Activated CD8-positive, alpha-beta memory T cell treated with anti-CD3 and anti-CD28 coated beads, Interleukin-2, amount 50 U/mL, for 24 hours (primary cell): ENCODE measurements around the gene IRS2.
"Not testable (repeated sequence)": the region's sequence is repeated elsewhere in the genome, so short reads cannot be mapped to it uniquely, and the experiment has no call there.

ENCODE experiments used
- DNase-seq: peaks from one replicate; pipeline ENCODE4 v3.0.0-alpha.2; 2020; ENCODE audit errors: extremely low read depth

Gene IRS2

DNA sequence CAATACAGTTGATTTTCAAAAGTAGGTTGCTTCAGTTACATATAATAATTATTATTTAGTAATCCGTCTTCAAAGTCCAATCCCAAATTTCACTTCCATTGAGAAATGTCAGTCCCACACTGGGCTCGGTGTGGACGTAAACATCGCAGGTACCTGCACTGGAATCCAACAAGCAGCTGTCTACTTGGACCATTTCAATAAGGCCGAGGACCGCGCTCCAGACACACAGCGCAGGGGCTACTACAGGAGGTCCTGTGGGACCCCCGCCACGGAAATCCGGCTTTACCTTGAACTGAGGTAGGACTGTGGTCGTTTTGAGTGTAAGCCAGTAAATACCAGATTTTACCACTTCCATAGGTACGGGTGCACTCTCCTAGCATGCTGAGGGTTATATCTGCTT lies 30.8 kb downstream of the IRS2 start:
- no peak for DNase-seq

DNA sequence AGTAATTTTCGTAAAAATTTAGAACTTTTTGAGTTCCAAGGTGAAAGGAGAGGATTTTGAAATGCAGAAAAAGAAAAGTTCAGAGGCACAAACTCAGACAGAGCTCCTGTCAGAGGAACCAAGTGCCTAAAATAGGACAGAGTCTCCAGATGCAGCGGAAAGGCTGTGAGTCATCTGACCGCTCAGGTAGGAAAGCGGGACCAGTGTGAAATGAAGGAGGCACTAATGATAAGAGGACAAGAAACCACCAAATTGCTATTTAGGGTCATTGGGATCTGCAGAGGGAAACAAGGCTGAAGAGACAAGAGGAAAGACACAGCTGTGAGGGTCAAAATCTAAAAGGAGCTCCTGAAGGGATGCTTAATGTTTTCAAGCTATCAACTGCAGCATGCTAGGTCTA lies 34.9 kb downstream of the IRS2 start:
- DNase-seq = no peak

DNA sequence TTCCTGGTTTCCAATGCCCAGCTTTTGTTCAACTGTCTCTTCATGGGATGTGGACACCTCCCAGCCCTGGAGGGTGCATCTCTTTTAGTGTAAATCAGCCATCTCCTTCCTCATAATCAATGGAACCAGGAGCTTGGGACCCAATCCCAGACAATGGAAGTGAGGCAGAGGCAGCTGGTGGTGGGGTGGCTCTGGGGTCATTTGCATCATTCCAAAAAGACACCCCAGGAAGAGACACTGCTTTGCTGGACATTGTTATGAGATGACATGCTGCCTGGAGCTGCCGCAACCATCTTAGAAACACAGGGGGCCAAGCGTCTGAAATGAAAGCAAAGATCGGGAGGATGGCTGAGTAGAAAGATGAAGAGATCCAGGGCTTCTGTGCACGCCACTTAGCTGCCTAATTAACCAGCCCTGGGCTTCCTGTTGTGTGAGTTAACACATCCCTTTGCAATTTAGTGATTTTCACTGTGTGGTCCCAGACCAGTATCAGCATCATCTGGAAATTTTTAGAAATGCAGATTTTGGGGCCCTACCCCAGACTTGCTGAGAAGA lies 36.1 kb downstream of the IRS2 start:
- DNase-seq = no peak

DNA sequence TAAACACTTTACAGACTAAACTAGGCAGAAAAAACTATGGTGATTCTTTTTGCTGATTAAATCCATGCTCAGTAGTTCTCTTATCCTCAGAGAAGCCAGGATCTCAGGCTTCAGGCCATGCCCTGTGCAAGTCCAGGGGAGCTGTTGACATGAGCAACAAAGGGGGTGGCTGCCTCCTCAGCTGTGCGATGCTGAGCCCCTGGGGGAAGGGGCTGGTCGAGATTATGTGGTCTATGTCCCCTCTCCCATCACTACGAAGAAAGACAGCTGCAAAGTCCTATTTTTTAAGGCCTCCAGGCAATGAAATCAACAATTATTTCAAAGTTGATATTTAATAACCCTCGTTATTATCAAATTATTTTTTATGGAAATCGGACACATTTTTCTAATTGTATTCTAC lies 37.0 kb downstream of the IRS2 start:
- no peak for DNase-seq

DNA sequence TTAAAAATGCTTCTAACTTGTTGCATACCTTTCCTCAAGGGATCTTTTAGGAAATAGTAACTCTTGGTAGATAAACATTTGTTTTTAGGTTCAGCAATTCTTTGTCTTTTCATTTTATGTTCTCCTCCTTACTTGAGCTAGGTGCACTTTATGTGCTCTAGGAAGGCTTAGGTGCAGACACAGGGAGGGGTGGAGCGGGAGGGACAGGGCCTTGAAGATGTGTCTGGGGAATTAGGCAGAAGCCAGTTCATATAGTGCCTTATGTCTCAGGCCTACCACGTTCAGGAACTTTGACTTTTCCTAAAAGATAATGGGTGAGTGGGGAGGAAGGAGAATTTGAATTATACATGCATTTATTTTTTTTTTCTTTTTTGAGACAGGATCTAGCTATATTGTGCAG lies 37.7 kb downstream of the IRS2 start:
- no peak for DNase-seq

DNA sequence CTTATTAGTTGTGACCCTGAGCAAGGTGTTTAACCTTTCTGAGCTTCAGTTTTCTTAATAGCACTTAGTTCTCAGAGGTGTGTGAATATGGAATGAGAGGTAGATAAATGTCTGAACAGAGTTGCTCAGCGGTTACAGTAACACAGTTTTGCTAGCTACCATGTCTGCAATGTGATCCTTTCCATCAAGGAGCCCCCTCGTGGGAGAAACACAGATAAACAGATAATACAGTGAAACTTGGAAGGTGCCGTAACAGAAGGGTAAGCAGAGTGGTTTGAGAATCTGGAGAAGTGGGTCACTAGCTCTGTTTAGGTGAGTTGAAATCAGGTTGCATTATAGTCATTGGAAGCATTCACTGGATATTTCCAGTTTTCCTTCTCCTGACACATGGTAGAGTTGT lies 38.9 kb downstream of the IRS2 start:
- DNase-seq = no peak

DNA sequence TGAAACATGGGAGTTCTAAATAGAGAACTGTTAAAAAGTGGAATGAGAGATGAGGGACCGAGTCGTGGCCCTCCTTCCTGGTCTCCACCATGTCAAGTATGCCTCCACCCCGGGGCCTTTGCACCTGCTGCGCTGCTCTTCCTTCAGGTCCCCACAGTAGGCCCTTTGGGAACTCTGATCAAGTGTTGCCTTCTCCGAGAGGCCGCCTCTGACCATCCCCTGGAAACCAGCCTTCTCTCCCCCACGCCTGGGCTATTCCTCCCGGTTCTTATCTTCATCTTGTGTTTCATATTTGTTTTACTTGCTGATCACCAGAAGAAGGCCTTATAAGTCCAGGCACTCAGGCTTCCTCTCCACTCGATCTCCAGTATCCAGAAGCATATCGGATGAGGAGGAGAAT lies 40.0 kb downstream of the IRS2 start:
- DNase-seq = no peak

DNA sequence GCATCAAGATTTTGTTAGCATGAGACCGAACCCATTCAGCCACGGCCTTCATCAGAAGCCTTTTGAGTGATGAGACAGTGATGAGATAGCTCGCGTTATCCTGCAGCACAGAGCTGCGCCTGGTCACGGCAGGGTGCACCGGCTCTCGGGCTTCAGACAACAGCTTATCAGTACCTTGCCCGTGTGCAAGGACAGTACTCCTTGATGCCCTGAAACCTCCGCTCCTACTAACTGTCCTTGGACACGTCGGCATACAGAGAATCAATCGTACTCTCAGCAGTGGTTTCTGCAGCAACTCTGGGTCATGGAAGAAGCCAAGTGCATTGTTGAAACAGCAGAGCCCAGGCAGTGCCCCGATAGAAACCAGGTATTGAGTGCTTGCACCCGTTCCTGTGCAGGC lies 40.7 kb downstream of the IRS2 start:
- DNase-seq = no peak

DNA sequence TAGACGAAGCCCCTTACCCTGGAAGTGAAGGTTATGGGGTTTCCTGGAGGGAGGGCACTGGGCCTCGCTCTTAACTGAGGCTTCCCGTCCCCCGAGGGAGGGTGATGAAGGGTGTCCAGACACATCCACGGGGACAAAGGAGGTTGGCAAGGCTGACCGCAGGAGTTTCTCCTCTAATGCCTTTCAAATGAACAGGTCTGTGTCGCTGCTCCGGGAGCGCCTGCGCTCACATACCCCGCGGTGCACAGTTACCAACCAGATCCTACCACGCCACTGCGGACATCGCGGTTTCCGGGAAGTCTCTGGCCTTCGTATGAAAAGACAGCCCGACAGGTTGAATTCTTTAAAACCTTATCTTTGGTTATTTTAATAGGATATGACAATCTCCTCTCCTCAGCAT lies 41.3 kb downstream of the IRS2 start:
- no peak for DNase-seq

DNA sequence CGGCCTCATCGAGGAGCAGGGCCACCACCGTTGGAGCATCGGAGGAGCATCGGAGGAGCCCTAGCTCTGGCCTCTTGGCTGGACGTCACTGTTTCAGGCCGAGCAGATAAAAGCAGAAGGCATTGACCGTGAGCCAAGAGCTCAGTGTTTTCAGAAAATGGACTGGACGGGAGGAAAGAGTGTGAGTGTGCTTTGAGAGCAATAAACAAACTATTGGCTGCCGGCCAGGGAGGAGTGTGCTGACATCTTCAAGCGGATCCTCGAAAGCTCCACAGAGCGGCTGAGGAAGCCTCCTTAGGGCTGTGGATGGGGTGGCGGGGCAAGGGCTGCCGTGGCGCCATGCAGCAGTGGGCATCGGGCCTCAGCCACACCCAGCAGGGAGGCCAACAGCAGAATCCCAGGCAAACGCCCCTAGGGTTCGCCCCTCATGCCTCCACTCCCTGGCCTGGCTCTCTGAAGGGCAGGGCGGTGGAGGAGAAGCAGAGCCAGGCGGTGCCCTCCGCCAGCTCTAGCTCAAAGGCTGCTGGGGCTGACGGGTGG lies 41.8 kb downstream of the IRS2 start:
- no peak for DNase-seq

DNA sequence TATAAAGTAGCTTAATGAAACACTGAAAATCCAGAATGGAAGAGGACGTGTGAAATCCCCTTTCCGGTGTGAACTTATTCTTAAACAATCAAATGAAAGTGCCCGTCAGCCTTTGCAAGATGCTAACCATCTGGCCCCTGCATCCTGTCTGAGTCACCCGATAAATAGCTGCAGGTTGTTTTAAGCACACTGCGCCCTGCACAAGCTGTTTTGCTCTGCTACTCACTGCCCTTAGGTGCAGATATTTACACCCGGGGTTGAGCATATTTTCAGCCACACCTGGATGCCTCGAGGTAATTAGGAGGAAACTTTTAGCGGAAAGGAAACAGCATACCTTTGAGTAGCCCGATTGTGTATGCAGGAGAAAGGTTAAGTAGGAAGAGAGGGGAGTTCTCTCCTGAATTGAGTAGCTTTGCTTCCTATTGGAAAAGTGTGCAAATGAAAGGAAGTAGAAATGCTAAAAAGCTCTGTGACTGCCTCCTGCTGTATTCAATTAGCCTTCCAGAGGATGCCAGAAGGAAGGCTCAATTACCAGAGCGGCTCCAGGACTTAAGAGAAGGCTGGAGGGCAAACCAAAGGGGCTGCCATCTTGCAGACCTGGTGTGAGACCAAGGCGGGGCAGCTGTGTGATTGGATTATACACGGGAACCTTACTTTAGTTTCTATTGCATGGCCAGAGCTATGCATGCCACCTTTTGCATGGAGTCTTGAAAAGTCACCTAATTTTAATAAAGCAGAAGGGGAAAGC lies 42.5 kb downstream of the IRS2 start:
- no peak for DNase-seq

DNA sequence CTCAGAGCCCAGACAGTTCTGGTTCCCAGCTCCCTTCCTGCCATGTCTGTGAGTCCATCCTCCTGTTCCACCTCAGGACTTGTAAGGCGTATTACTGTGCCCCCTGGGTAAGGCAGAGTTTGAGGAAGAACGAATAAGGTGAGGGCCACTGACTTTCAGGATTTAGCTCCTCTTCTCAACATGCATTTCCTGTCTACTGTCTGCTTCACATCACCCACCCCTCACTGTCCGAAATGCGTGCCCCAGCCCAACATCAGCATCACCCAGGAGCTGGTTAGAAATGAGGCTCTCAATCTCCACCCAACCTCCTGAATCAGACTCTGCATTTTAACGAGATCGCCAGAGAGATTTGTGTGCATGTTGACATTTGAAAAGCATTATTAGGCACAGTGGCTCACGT lies 44.4 kb downstream of the IRS2 start:
- no peak for DNase-seq

DNA sequence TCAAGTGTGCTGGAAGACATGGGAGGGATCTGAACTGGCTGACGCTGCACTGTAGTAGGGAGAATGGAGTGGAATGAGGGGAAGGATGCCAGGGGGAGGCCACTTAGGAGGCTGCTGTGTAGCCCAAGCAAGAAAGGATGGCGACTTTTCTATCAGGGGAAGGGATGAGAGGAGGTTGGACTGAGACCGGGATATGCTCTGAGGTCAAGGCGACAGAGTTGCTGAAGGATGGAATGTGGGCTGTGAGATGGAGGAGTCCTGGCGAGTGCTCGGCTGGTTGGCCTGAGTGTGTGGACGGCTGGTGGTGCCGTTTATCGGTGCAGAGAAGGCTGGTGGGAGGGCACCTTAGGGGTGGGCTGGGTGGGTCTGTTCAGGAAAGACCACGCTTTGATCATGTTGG lies 45.7 kb downstream of the IRS2 start:
- no peak for DNase-seq

DNA sequence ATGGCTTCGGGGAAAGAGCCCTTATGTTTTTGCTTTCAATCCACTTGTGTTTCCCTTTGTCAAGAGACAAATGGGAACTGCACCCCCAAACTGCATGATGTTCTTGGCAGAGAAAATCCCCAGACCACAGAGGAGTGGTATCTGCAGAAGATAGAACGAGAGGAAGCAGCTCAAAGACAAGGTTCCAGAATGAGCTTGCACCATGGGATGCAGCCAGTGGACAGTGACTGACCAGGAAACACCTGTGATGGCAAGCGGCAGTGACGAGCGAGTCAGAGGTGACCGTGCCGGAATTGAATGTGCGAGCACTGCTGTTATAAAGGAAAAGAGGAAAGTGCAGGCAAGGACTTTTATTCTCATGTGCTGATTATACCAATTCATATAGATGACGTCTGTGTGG lies 46.3 kb downstream of the IRS2 start:
- no peak for DNase-seq

DNA sequence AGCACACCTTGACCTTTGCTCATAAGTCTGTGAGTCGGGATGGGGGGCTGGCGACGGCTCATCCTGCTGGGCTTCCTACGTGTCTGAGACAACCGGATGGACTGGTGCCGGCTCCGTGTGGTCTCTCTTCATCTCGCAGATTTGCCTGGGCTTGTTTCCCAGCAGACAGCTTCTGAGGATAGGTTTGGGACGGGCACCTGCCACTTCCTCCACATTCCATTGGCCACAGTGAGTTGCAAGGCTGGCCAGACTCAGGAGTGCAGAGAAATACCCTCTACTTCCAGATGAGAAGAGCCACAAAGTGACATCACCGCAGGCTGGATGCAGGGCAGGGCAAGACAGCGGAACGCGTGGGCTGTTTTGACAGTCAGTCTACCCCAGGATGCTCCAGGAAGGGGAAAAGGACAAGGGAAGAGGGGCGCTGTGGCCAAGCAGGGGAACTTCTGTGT lies 48.1 kb downstream of the IRS2 start:
- no peak for DNase-seq

DNA sequence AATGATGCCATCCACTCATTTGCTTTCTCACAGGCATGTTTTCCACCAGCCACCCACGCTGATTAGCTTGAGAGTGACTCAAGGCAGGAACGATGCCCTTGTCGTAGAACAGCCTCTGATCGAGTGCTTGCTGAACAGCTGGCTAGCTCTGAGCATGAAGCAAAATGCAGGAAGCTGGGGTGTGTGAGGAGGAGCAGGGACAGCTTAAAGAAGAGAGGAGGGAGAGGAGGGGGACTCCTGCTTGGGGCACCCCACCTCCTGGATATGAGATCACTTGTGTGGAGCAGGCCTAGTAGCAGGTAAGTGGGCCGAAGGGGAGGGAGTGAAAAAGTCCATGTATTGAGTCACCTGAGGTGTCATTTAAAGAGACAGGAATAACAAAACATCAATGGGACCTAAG lies 48.8 kb downstream of the IRS2 start:
- no peak for DNase-seq

DNA sequence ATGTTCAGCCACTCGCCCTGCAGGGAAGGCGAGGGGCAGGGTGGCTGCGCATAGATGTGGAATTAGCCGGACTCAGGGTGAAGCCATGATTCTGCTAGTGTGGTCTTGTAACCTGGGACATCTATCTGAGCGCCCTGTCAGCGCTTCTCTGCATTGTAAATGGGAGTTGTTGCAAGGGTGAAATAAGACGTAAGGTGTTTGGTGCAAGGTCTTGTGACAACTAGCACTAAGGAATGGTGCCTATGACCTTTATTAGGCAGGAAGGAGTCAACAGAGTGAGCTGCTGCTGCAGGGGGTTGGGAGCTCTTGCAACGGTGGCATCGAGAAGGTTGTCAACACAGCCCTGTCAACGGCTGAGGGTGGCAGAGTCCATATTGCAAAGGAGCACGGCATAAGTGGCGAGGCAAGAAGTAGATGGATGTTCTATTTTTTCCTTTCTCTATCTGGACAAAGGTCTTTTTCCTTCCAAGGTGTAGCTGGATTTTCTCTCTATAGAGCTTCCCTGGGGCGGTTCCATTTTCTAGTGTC lies 49.3 kb downstream of the IRS2 start:
- DNase-seq = no peak

DNA sequence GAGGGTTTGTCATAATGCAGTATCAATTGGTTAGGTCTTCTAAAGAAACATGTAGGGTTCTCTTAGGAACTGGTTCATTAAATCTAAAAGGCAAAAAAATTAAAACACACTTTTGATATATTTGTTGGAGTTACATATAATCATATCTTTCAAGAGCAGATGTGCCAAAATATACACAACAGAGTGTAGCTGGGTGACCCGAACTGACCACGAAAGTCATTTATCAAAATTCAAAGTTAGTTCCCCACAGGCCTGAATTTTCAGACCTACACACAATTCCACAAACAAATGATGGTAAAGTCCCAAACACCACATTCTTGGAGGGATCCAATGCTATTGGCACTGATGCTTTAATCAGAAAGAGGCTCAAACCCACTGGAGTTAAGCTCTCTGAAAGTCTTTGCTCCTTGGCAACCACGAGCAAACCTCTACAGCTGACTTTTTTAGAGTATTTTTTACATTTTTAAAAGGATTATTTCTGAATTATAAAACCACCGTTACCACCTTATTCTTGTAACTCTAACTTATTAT lies 50.9 kb downstream of the IRS2 start:
- DNase-seq = no peak

DNA sequence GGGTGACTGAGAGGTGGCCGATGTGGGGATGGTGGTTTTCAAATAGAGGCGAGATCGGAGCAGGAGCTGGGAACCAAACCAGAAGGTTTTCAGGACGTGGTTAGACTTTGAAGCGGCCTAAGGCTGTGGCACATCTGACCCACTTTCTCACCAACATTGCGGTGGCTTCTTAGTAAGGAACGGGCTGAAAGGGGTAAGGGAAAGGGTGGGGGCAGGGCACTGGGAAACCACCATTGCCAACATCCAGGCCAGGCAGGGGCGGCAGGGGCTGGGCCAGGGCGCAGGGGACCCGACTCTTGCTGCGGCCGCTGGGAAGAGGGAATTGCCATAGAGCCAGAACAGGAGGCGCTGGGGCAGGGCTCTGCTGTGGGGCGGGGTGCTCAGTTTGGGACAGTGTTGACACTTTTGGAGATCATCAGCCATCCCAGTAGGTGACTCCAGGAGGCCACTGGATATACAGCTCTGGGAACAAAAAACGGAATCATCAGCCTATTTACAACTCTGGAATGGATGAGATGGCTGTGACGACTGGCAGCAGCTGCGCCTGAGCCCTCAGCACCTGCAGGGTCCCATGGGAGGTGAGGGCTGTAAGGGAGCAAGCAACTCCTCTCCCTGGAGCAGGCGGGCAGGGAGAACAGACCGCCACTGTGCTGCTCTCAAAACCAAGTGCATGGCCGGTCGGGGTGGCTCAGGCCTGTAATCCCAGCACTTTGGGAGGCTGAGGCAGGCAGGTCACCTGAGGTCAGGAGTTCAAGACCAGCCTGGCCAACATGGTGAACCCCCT lies 52.2 kb downstream of the IRS2 start:
- DNase-seq = no peak

DNA sequence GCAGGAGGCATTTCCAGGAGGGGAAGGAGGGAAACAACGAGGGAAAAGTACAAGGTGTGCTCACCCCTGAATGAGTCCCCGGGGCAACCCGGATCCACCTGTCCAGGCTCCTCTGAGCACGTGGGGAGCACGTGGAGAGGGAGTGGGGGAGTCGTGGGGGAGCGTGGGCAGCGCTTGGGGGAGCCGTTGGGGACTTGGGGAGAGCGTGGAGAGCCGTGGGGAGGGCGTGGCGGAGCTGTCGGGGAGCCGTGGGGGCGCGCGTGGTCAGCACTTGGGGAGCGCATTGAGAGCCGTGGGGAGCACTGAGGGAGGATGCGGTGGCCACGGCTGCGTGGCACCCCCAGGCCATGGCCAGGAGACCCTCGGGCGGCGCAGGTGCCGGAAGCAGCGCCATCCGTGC lies 52.8 kb downstream of the IRS2 start:
- no peak for DNase-seq

DNA sequence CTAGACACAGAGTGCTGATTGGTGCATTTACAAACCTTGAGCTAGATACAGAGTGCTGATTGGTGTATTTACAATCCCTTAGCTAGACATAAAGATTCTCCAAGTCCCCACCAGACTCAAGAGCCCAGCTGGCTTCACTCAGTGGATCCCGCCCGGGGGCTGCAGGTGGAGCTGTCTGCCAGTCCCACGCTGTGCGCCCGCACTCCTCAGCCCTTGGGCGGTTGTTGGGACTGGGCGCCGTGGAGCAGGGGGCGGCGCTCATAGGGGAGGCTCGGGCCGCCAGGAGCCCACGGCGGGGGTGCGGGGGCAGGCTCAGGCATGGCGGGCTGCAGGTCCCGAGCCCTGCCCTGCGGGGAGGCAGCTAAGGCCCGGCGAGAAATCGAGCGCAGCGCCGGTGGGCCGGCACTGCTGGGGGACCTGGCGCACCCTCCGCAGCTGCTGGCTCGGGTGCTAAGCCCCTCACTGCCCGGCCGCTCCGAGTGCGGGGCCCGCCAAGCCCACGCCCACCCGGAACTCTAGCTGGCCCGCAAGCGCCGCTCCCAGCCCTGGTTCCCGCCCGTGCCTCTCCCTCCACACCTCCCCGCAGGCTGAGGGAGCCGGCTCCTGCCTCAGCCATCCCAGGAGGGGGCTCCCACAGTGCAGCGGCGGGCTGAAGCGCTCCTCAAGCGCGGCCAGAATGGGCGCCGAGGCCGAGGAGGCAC lies 53.8 kb downstream of the IRS2 start:
- DNase-seq = not testable (repeated sequence)
